Measurements from ENCODE around the gene MYL9.
A peak's percentile ranks its signal among the peaks of the same experiment; 100 is the strongest.

The MYL9 gene

DNA sequence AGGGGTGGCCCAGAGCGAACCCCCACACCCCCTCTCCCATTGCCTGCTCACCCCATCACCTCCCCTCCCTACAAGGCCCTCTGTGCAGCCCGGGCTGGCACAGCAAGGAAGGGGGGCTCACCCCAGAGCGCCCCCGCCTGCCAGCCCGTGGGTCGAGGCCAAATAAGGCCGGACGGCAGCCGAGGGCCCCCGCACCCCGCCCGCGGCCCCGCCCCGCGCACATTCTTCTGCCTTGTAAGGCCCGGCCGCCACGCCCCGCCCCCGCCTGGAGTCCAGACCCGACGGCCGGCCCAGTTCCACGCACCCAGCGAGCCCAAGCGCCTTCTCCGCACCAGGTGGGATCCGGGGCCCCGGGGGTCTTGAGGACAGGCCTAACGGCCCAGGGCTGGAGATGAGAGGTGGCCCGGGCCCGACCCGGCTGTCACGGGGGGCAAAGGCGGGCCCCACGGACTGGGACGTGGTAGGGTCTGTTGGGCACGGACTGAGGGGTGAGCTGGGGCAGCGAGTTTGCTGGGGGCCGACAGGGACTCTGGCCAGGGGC is at the start of gene MYL9:
MYL9 (plus strand) TSS at position 293 of the 541 bp plus-strand sequence. CDS start 3,366 bp downstream, outside the sequence.
- peak; percentile 73 for DNase-seq (ENCODE audit: low read depth, low spot score)
- TF ChIP-seq, protein P1, sequence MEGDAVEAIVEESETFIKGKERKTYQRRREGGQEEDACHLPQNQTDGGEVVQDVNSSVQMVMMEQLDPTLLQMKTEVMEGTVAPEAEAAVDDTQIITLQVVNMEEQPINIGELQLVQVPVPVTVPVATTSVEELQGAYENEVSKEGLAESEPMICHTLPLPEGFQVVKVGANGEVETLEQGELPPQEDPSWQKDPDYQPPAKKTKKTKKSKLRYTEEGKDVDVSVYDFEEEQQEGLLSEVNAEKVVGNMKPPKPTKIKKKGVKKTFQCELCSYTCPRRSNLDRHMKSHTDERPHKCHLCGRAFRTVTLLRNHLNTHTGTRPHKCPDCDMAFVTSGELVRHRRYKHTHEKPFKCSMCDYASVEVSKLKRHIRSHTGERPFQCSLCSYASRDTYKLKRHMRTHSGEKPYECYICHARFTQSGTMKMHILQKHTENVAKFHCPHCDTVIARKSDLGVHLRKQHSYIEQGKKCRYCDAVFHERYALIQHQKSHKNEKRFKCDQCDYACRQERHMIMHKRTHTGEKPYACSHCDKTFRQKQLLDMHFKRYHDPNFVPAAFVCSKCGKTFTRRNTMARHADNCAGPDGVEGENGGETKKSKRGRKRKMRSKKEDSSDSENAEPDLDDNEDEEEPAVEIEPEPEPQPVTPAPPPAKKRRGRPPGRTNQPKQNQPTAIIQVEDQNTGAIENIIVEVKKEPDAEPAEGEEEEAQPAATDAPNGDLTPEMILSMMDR (IDR thresholded peaks at IDR 0.05; ENCODE audit: low read depth, low read length): no peak
- peak within 1 kb of the TSS; percentile 82 for H3K4me3 ChIP-seq (ENCODE audit: low read depth, low read length)
- in situ Hi-C loops (cut with HindIII; ENCODE audit: low sequenced_read_pairs): no loop called here

DNA sequence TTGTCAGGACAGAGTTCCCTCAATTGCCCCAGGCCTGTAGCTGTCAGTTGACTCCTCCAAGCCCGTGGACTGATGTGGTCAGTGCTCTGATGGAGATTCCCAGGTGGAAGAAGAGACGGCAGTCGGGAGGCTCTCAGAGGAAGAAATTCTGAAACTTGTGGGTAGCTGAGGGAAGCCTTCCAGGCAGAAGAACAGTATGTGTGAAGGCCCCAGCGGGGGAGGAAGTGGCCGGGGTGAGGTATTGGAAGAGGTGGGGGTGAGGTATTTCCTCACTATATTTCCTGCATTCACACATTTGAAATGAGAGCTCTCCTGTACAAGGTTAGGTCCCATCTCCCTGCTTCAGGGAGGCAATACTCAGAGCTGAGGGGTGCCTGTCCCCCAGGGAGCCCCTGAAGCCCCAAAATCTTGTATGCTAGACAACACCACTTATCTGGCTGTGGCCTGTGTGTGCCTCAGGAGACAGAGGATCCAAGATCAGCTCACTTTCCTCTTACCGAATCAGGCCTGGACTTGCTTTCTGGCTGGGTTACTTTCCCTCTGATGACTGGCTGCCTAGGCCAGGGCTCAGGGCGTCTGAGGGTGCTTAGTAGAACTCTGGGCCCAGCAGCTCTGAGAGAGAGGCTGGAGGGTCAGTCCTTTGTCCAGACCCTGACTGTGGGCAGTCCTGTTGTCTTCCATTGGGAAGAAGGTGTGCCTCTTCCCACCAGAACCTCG is 49.3 kb upstream of the MYL9 start:
- DNase-seq (ENCODE audit: low read depth, low spot score): peak; percentile 47
- TF ChIP-seq, protein P1 (IDR thresholded peaks at IDR 0.05; ENCODE audit: low read depth, low read length): no peak
- no peak overlapping the region for H3K4me3 ChIP-seq (ENCODE audit: low read depth, low read length)
- in situ Hi-C loops (cut with HindIII; ENCODE audit: low sequenced_read_pairs): no loop called here

DNA sequence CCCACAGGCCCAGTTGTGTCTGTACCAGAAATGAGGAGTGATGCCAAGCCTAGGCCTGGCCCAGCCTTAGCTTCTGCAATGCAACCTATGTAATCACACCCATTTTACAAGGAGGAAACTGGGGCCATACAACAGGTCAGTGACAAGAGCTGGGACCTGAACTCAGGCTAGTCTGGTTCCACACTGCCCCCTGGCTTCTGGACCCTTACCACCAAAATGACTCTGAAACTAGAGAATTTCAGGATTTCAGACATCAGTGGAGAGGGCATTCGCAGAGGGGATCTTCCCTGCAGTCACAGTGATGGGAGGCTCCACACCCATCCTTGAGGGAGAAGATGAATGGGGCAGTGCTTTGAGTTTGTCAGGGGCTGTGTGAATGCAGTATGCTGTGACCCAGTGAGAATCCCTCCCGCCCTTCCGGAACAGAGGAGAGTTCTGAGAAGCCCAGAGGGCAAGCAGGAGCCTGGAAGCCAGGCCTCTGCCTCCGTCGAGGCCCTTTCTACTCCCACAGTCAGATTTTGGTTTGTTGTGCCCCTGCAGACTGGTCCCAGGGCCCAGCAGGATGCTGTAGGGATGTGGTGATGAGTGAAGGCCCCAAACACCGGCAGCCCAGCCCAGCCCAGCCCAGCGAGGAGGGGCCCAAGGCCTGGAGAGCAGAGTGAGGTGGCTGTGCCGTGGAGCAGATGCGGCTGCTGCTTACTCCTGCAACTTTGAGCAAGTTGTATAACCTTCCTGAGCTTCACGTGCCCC is 48.1 kb upstream of the MYL9 start:
- no peak overlapping the region for H3K4me3 ChIP-seq (ENCODE audit: low read depth, low read length)
- in situ Hi-C loops (cut with HindIII; ENCODE audit: low sequenced_read_pairs): no loop called here
- TF ChIP-seq, protein P1 (IDR thresholded peaks at IDR 0.05; ENCODE audit: low read depth, low read length): peak; percentile 38
- DNase-seq (ENCODE audit: low read depth, low spot score): no peak

DNA sequence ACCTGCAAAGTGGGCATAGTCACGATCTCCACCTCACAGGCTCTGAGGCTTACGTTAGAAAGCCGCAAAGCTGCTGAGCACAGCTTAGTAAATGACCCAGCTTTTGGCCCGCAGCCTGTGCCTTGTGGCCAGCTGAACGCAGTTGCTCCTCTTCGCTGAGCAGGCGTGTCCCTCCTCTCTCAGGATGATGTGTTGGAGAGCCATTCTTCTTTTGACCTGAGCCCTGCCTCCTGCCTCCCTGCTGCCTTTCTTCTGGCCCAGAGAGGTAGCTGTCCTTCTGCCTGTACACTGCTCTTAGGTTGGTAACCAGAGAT is 47.6 kb upstream of the MYL9 start:
- DNase-seq (ENCODE audit: low read depth, low spot score): peak; percentile 89
- TF ChIP-seq, protein P1 (IDR thresholded peaks at IDR 0.05; ENCODE audit: low read depth, low read length): no peak
- in situ Hi-C loops (cut with HindIII; ENCODE audit: low sequenced_read_pairs): no loop called here

DNA sequence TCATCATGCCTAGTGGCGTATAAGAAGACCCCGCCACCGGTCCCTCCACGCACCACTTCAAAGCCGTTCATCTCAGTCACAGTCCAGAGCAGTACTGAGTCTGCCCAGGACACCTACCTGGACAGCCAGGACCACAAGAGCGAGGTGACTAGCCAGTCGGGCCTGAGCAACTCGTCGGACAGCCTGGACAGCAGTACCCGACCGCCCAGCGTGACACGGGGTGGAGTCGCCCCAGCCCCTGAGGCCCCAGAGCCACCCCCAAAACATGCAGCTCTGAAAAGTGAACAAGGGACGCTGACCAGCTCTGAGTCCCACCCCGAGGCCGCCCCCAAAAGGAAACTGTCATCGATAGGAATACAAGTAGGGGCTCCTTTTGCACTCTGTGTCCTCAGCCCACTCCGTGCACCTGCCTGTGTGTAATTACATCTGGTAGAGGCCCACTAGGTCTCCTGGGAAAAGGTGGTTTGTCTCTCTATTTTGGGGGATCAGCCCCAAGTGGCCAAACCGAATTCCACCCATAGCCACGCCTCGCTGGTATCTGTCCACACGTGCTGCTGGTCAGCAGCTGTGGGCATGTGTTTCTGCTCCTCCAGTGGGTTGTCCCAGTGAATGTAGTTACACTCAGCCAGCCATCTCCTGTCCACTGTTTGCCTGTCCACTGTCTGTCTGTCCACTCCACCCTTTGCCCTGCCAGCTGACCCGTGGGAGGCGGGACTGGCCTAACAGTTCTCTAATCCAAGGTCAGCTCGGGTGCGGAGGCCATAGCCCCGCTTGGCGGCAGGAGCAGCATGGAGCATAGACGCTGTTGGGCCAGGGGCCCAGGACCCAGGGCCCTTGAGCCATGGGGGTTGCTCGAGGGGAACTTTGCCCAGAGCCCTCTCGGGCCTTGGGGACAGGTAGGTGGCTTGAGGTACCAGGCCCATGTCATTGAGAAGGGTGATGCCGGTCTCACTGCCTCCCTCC is 44.3 kb upstream of the MYL9 start:
- no peak overlapping the region for H3K4me3 ChIP-seq (ENCODE audit: low read depth, low read length)
- TF ChIP-seq, protein P1 (IDR thresholded peaks at IDR 0.05; ENCODE audit: low read depth, low read length): no peak
- in situ Hi-C loops (cut with HindIII; ENCODE audit: low sequenced_read_pairs): no loop called here
- DNase-seq (ENCODE audit: low read depth, low spot score): no peak

More for the DNA sequence above, 47.6 kb upstream of the MYL9 start:
- H3K4me3 ChIP-seq (ENCODE audit: low read depth, low read length): no peak overlapping the region

DNA sequence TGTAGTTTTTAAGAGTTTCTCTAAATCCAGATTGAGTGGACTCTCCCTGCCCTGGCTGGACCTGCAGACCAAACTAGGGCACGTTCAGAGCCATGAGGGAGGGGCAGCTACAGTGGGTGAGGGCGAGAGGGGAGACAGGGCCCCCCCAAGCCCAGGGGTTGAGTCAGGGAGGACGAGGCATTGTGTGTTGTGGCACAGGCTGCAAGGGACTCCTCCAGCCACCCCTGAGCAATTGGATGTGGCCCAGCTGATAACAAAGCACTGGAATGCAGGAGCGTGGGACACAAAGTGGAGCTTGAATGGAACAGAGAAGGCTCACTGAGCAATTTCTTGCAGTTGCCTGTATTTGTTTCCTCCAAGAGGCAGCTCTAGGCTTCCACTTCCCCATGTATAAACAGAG is 43.5 kb upstream of the MYL9 start:
- no peak for DNase-seq (ENCODE audit: low read depth, low spot score)
- TF ChIP-seq, protein P1 (IDR thresholded peaks at IDR 0.05; ENCODE audit: low read depth, low read length): no peak
- in situ Hi-C loops (cut with HindIII; ENCODE audit: low sequenced_read_pairs): no loop called here

More for the DNA sequence above, 43.5 kb upstream of the MYL9 start:
- H3K4me3 ChIP-seq (ENCODE audit: low read depth, low read length): no peak overlapping the region

All from astrocyte of the spinal cord (primary cell).